ENCODE data around the gene NRM. TPM values are rescaled to one million over a fixed set of nuclear protein-coding genes. Genes with fewer than 3 reads are reported as not detected.
"Not testable (repeated sequence)": the region's sequence is repeated elsewhere in the genome, so short reads cannot be mapped to it uniquely, and the experiment has no call there.

Gene NRM
- total RNA-seq, 1 donor from 2014 or later = 52.2 TPM

GRCh38 chr6:30717845-30718720 lies 27.3 kb upstream of the NRM start:
- not testable (repeated sequence) for DNase-seq
- Mint-ChIP-seq H3K9me3 (ENCODE audit: unreplicated experiment) (peaks cover 37% of the 10 kb centered on the region), H3K27ac (ENCODE audit: unreplicated experiment) (peak overlapping the region; percentile 98), H3K27me3 (ENCODE audit: unreplicated experiment) (peaks cover 38% of the 10 kb centered on the region), H3K4me3 (ENCODE audit: unreplicated experiment) (peak overlapping the region; percentile 97), H3K36me3 (ENCODE audit: unreplicated experiment) (peaks cover 25% of the 10 kb centered on the region), H3K4me1 (ENCODE audit: low read depth, unreplicated experiment) (peaks cover 15% of the 10 kb centered on the region)
- peak; percentile 32 for TF ChIP-seq CTCF (IDR thresholded peaks at IDR 0.05; ENCODE audit: partially characterized antibody, unreplicated experiment)

GRCh38 chr6:30717129-30717844 lies 26.5 kb upstream of the NRM start, which contains the start of gene MDC1:
Gene MDC1 (minus strand): TSS chr6:30717281. CDS start chr6:30715175, 2,106 bp downstream.
- Mint-ChIP-seq H3K36me3 (ENCODE audit: unreplicated experiment) (peaks cover 23% of the 10 kb centered on the region), H3K4me3 (ENCODE audit: unreplicated experiment) (peak within 1 kb of the TSS; percentile 97), H3K4me1 (ENCODE audit: low read depth, unreplicated experiment) (peaks cover 10% of the 10 kb centered on the region), H3K27ac (ENCODE audit: unreplicated experiment) (peak within 1 kb of the TSS; percentile 98), H3K9me3 (ENCODE audit: unreplicated experiment) (peaks cover 29% of the 10 kb centered on the region), H3K27me3 (ENCODE audit: unreplicated experiment) (peaks cover 33% of the 10 kb centered on the region)
- TF ChIP-seq CTCF (IDR thresholded peaks at IDR 0.05; ENCODE audit: partially characterized antibody, unreplicated experiment) = peak; percentile 53
- DNase-seq = peak; percentile 99

GRCh38 chr6:30716879-30717128 lies 26.0 kb upstream of the NRM start:
- H3K4me3 Mint-ChIP-seq (ENCODE audit: unreplicated experiment) = peak overlapping the region; percentile 97
- peaks cover 10% of the 10 kb centered on the region for H3K4me1 Mint-ChIP-seq (ENCODE audit: low read depth, unreplicated experiment)
- peaks cover 23% of the 10 kb centered on the region for H3K36me3 Mint-ChIP-seq (ENCODE audit: unreplicated experiment)
- peaks cover 33% of the 10 kb centered on the region for H3K27me3 Mint-ChIP-seq (ENCODE audit: unreplicated experiment)
- no peak for DNase-seq
- H3K27ac Mint-ChIP-seq (ENCODE audit: unreplicated experiment) = peak overlapping the region; percentile 98
- H3K9me3 Mint-ChIP-seq (ENCODE audit: unreplicated experiment) = peaks cover 25% of the 10 kb centered on the region
- no peak for TF ChIP-seq CTCF (IDR thresholded peaks at IDR 0.05; ENCODE audit: partially characterized antibody, unreplicated experiment)

GRCh38 chr6:30714263-30714662 lies 23.5 kb upstream of the NRM start:
- no peak for TF ChIP-seq CTCF (IDR thresholded peaks at IDR 0.05; ENCODE audit: partially characterized antibody, unreplicated experiment)
- H3K27ac Mint-ChIP-seq (ENCODE audit: unreplicated experiment) = no peak overlapping the region
- H3K27me3 Mint-ChIP-seq (ENCODE audit: unreplicated experiment) = peaks cover 21% of the 10 kb centered on the region
- peaks cover 6% of the 10 kb centered on the region for H3K9me3 Mint-ChIP-seq (ENCODE audit: unreplicated experiment)
- no peak overlapping the region for H3K4me3 Mint-ChIP-seq (ENCODE audit: unreplicated experiment)
- H3K36me3 Mint-ChIP-seq (ENCODE audit: unreplicated experiment) = peaks cover 13% of the 10 kb centered on the region
- peaks cover 10% of the 10 kb centered on the region for H3K4me1 Mint-ChIP-seq (ENCODE audit: low read depth, unreplicated experiment)
- no peak for DNase-seq
